Mammary epithelial cell (primary cell): ENCODE data around the gene GAPDH.

Source experiments
- CTCF ChIP-seq, 2 donors: IDR thresholded peaks in 1 of 2; conservative IDR thresholded peaks in 1 of 2; 2 replicates each; pipeline ENCODE4 v1.5.1; 2011 to 2012; ENCODE audit warnings: inconsistent platforms in 2 of 2, low read length in 2 of 2, mild to moderate bottlenecking in 2 of 2, control low read depth in 1 of 2, low read depth in 1 of 2; ENCODE audit not compliant: insufficient read depth in 1 of 2; ENCODE audit errors: extremely low read depth in 1 of 2
- EZH2 ChIP-seq: IDR thresholded peaks from 2 replicates; pipeline ENCODE4 v1.6.1; 2012; ENCODE audit warnings: low read length, inconsistent platforms, borderline replicate concordance

GRCh38 chr12:6582196-6582595 lies 47.9 kb downstream of the GAPDH start:
- TF ChIP-seq CTCF (conservative IDR thresholded peaks at IDR 0.05 in 1 of 2, IDR thresholded peaks at IDR 0.05 in 1 of 2; ENCODE audit: extremely low read depth in 1 of 2, insufficient read depth in 1 of 2, low read depth in 1 of 2, low read length in 2 of 2) (peak in 1 of 2 donors; percentile 16), EZH2 (no peak)
